ENCODE measurements around the gene WDR26.
"Not testable (repeated sequence)": the region's sequence is repeated elsewhere in the genome, so short reads cannot be mapped to it uniquely, and the experiment has no call there.

Gene WDR26

DNA sequence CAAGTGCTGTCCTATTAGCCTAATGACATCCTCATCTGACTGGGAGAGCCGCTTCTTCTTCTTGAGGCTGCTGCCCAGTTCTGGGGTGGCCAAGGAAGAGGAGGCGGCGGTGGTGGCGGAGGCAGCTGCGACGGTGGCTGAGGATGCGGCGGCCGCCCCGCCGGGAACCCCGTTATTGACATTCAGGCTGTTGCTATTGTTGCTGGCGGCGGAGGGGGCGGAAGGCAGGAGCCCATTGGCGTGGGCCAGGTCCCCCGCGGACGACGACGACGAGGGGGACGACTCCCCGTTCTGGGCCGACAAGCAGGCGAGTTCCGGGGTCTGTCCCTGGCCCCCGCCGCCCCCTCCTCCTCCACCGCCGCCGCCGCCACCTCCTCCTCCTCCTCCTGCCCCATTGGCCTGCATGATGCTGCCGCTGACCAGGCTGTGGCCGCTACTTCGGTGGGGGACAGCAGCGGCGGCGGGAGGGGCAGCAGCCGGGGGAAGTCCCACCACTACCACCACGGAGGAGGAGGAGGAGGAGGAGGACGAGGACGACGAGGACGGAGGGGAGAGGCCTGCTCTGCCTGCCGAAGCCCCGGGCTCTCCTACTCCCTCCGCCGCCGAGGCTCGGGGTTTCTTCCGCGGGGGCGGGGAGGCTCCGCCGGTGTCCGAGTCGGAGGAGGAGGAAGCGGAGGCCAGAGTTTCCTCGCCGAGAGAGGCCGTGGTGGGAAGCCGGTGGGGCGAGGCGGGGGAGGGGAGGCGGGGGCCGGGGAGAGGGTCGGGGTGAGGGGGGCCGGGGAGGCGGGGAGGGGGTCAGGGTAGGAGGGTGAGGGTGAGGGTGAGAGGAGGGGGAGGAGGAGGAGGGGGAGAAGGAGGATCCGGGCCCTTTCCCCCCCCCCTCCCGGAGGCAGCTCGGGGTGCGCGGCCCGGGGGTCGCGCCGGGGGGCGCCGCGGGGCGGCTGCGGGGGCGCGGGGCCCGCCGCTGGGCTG, 610 bp downstream of the WDR26 start:
- H3K4me1 ChIP-seq (ENCODE audit: control insufficient read depth in 1 of 2, insufficient read depth in 2 of 2, low read length in 2 of 2) = peaks cover 12 to 40% of the 10 kb centered on the region in 2 donors
- H3K36me3 ChIP-seq (ENCODE audit: control insufficient read depth in 1 of 2, insufficient read depth in 2 of 2, low read length in 2 of 2) = no peaks in the 10 kb centered on the region
- peak overlapping the region; percentile 80 to 81 for H3K4me3 ChIP-seq (ENCODE audit: low read depth in 1 of 2, low read length in 2 of 2)
- H3K27me3 ChIP-seq (ENCODE audit: low read depth, low read length) = no peaks in the 10 kb centered on the region
- peak overlapping the region; percentile 70 for H3K27ac ChIP-seq (ENCODE audit: low read length)
- no peaks in the 10 kb centered on the region for H3K9me3 ChIP-seq (ENCODE audit: control insufficient read depth in 1 of 2, low read length in 2 of 2)

- H3K4me3 ChIP-seq (ENCODE audit: low read depth in 1 of 2, low read length in 2 of 2) = peak overlapping the region; percentile 80 to 81
- H3K27ac ChIP-seq (ENCODE audit: low read length) = peak overlapping the region; percentile 70
- H3K36me3 ChIP-seq (ENCODE audit: control insufficient read depth in 1 of 2, insufficient read depth in 2 of 2, low read length in 2 of 2) = no peaks in the 10 kb centered on the region
- H3K27me3 ChIP-seq (ENCODE audit: low read depth, low read length) = no peaks in the 10 kb centered on the region
- H3K9me3 ChIP-seq (ENCODE audit: control insufficient read depth in 1 of 2, low read length in 2 of 2) = no peaks in the 10 kb centered on the region
- peaks cover 13 to 43% of the 10 kb centered on the region in 2 donors for H3K4me1 ChIP-seq (ENCODE audit: control insufficient read depth in 1 of 2, insufficient read depth in 2 of 2, low read length in 2 of 2)
Measured at GRCh38 chr1:224433041-224433691, 1.4 kb downstream of the WDR26 start.

DNA sequence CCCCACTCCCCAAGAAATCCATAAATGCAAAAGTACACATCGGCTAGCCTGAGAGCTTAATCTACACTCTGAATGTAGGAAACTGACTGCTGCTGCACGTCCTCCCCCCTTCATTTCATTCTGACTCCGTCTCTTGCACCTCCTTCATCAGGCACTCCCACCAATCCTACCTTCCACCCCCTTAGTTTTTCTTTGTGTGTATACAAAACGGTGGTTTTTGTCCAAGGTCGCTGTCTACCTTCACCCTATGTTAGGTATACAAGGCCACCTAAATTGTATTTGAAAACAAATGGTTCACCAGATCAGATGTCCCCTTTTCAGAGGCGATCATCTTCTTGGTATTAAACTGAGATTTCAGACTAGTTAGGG, 1.9 kb downstream of the WDR26 start:
- H3K9me3 ChIP-seq (ENCODE audit: control insufficient read depth in 1 of 2, low read length in 2 of 2) = no peaks in the 10 kb centered on the region
- H3K27ac ChIP-seq (ENCODE audit: low read length) = peak overlapping the region; percentile 70
- no peaks in the 10 kb centered on the region for H3K36me3 ChIP-seq (ENCODE audit: control insufficient read depth in 1 of 2, insufficient read depth in 2 of 2, low read length in 2 of 2)
- peaks cover 16 to 47% of the 10 kb centered on the region in 2 donors for H3K4me1 ChIP-seq (ENCODE audit: control insufficient read depth in 1 of 2, insufficient read depth in 2 of 2, low read length in 2 of 2)
- peak overlapping the region; percentile 80 to 81 for H3K4me3 ChIP-seq (ENCODE audit: low read depth in 1 of 2, low read length in 2 of 2)
- H3K27me3 ChIP-seq (ENCODE audit: low read depth, low read length) = no peaks in the 10 kb centered on the region

DNA sequence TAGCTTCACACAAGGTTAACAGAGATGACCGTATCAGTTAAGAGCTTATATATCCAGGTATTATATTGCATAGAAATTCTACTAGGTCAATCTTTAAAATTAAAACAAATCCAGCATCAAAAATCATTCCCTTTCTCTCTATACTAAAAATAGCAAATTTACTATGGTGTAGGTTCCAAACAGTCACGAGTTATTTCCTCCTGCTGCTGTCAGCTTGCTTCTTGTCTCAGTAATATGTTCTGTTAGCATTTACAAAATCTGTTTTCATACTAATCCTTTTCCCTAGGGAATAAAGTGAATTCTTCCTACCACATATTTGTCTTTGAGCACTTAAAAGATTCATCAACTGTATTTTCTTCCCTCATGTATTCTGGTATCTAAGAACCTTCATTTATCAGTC, 2.5 kb downstream of the WDR26 start:
- Histone ChIP-seq H3K4me3 (ENCODE audit: low read depth in 1 of 2, low read length in 2 of 2) (peak overlapping the region; percentile 80 to 81), H3K4me1 (ENCODE audit: control insufficient read depth in 1 of 2, insufficient read depth in 2 of 2, low read length in 2 of 2) (peaks cover 21 to 52% of the 10 kb centered on the region in 2 donors), H3K36me3 (ENCODE audit: control insufficient read depth in 1 of 2, insufficient read depth in 2 of 2, low read length in 2 of 2) (no peaks in the 10 kb centered on the region), H3K9me3 (ENCODE audit: control insufficient read depth in 1 of 2, low read length in 2 of 2) (no peaks in the 10 kb centered on the region), H3K27ac (ENCODE audit: low read length) (peak overlapping the region; percentile 70), H3K27me3 (ENCODE audit: low read depth, low read length) (no peaks in the 10 kb centered on the region)

DNA sequence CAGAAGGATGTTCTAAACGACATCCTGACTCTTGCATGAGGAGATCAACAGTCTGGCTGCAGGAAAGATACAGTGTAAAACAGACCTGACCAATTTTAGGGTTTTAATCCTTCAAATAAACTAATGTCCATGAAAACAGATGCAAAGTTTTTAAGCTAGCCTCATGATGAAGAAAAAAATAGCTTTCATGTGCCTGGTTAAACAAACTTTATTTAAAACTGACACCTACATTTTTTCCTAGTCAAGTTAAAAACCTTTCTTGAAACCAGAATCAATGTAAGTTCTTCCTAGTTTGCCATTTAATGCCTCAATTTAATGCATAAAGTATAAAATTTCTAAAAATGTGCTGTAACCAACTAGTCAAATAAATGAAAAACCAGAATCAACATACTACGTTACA, 2.9 kb downstream of the WDR26 start:
- Histone ChIP-seq H3K27ac (ENCODE audit: low read length) (peak overlapping the region; percentile 70), H3K4me3 (ENCODE audit: low read depth in 1 of 2, low read length in 2 of 2) (peak overlapping the region; percentile 80 to 81), H3K9me3 (ENCODE audit: control insufficient read depth in 1 of 2, low read length in 2 of 2) (no peaks in the 10 kb centered on the region), H3K27me3 (ENCODE audit: low read depth, low read length) (no peaks in the 10 kb centered on the region), H3K36me3 (ENCODE audit: control insufficient read depth in 1 of 2, insufficient read depth in 2 of 2, low read length in 2 of 2) (no peaks in the 10 kb centered on the region), H3K4me1 (ENCODE audit: control insufficient read depth in 1 of 2, insufficient read depth in 2 of 2, low read length in 2 of 2) (peaks cover 21 to 53% of the 10 kb centered on the region in 2 donors)

GRCh38 chr1:224430511-224431113, 4.0 kb downstream of the WDR26 start:
- Histone ChIP-seq H3K27ac (ENCODE audit: low read length) (peak overlapping the region; percentile 88), H3K4me1 (ENCODE audit: control insufficient read depth in 1 of 2, insufficient read depth in 2 of 2, low read length in 2 of 2) (peaks cover 17 to 44% of the 10 kb centered on the region in 2 donors), H3K9me3 (ENCODE audit: control insufficient read depth in 1 of 2, low read length in 2 of 2) (no peaks in the 10 kb centered on the region), H3K36me3 (ENCODE audit: control insufficient read depth in 1 of 2, insufficient read depth in 2 of 2, low read length in 2 of 2) (no peaks in the 10 kb centered on the region), H3K4me3 (ENCODE audit: low read depth in 1 of 2, low read length in 2 of 2) (peak overlapping the region in 1 of 2 donors; percentile 50), H3K27me3 (ENCODE audit: low read depth, low read length) (no peaks in the 10 kb centered on the region)

DNA sequence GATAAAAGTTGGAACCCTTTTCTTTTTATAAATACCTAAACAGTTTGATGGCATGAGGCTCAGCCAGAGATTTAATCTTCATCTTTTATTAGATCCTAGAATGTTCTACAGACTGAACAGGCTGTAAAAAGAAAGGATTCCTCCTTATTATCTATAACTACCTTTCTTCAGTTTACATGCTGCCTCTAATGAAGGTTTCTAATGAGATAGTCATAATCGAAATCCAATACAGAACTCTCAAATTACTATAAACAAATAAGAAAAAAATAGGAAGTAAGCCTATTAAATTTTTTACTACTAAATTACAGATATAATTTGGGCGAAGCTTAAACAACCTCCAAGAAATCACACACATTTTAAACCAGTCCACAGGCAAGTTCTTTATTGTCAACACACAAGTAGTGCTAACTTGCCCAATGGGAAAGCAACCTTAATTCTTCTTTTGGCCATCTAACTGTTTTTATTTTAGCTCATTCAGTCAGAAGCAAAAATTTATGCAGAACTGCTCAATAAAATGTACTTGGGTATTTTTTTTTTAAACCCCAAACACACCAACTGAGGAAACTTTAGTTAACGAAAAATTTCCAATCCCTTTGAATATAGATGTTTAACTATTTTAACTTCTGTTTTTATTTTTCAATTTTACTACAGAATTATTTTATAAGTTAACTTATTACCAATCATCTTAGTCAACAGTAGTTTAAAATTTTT, 4.8 kb downstream of the WDR26 start:
- Histone ChIP-seq H3K4me3 (ENCODE audit: low read depth in 1 of 2, low read length in 2 of 2) (no peak overlapping the region), H3K4me1 (ENCODE audit: control insufficient read depth in 1 of 2, insufficient read depth in 2 of 2, low read length in 2 of 2) (peaks cover 12 to 40% of the 10 kb centered on the region in 2 donors), H3K27me3 (ENCODE audit: low read depth, low read length) (no peaks in the 10 kb centered on the region), H3K36me3 (ENCODE audit: control insufficient read depth in 1 of 2, insufficient read depth in 2 of 2, low read length in 2 of 2) (peaks cover 5 to 7% of the 10 kb centered on the region in 2 donors), H3K27ac (ENCODE audit: low read length) (peak overlapping the region; percentile 29), H3K9me3 (ENCODE audit: control insufficient read depth in 1 of 2, low read length in 2 of 2) (no peaks in the 10 kb centered on the region)

- H3K36me3 ChIP-seq (ENCODE audit: control insufficient read depth in 1 of 2, insufficient read depth in 2 of 2, low read length in 2 of 2) = peaks cover 16 to 18% of the 10 kb centered on the region in 2 donors
- H3K4me3 ChIP-seq (ENCODE audit: low read depth in 1 of 2, low read length in 2 of 2); H3K9me3 ChIP-seq (ENCODE audit: control insufficient read depth in 1 of 2, low read length in 2 of 2); H3K27me3 ChIP-seq (ENCODE audit: low read depth, low read length); H3K27ac ChIP-seq (ENCODE audit: low read length): not testable (repeated sequence)
- H3K4me1 ChIP-seq (ENCODE audit: control insufficient read depth in 1 of 2, insufficient read depth in 2 of 2, low read length in 2 of 2) = peaks cover 12 to 40% of the 10 kb centered on the region in 2 donors
Measured at GRCh38 chr1:224428713-224429112, 5.9 kb downstream of the WDR26 start.

DNA sequence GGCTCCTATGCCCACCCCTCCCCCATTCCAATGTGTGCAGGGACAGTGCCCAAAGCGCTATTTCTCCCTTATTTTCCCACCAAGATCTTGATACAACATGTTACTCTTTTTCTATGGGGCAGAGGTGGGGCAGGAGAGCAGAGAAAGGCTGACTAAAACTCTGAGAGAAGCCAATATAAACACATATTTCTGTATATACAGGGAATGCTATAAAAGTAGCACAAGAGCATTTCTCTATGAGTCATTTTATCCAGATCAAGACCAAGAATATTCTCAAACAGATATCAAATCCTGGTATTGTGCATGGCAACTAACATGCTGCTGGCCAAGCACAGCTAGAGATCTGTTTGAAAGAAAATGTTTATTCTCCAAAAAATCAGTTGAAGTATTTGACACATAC, 7.3 kb downstream of the WDR26 start:
- Histone ChIP-seq H3K27ac (ENCODE audit: low read length) (no peak overlapping the region), H3K27me3 (ENCODE audit: low read depth, low read length) (no peaks in the 10 kb centered on the region), H3K36me3 (ENCODE audit: control insufficient read depth in 1 of 2, insufficient read depth in 2 of 2, low read length in 2 of 2) (peaks cover 29 to 31% of the 10 kb centered on the region in 2 donors), H3K4me3 (ENCODE audit: low read depth in 1 of 2, low read length in 2 of 2) (no peak overlapping the region), H3K9me3 (ENCODE audit: control insufficient read depth in 1 of 2, low read length in 2 of 2) (no peaks in the 10 kb centered on the region), H3K4me1 (ENCODE audit: control insufficient read depth in 1 of 2, insufficient read depth in 2 of 2, low read length in 2 of 2) (peaks cover 12 to 35% of the 10 kb centered on the region in 2 donors)

DNA sequence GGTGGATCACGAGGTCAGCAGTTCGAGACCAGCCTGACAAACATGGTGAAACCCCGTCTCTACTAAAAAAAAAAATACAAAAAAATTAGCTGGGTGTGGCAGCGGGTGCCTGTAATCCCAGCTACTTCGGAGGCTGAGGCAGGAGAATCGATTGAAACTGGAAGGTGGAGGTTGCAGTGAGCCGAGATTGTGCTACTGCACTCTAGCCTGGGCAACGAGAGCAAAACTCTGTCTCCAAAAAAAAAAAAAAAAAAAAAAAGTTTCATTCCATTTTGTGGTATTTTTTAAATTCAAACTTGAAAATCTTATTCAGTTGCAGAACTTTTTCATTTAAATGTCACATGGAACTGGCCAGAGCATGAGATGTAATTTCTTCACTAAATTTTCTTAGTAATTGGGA, 7.7 kb downstream of the WDR26 start:
- H3K27me3 ChIP-seq (ENCODE audit: low read depth, low read length); H3K9me3 ChIP-seq (ENCODE audit: control insufficient read depth in 1 of 2, low read length in 2 of 2); H3K27ac ChIP-seq (ENCODE audit: low read length); H3K4me3 ChIP-seq (ENCODE audit: low read depth in 1 of 2, low read length in 2 of 2): not testable (repeated sequence)
- peaks cover 12 to 34% of the 10 kb centered on the region in 2 donors for H3K4me1 ChIP-seq (ENCODE audit: control insufficient read depth in 1 of 2, insufficient read depth in 2 of 2, low read length in 2 of 2)
- peaks cover 33 to 36% of the 10 kb centered on the region in 2 donors for H3K36me3 ChIP-seq (ENCODE audit: control insufficient read depth in 1 of 2, insufficient read depth in 2 of 2, low read length in 2 of 2)
